Measurements from ENCODE around the gene DCP1B. TPM values are rescaled to one million over a fixed set of nuclear protein-coding genes. Genes with fewer than 3 reads are reported as not detected.

Gene DCP1B
- total RNA-seq, 1 donor from 2014 or later: 21.2 TPM

- TF ChIP-seq CTCF (conservative IDR thresholded peaks at IDR 0.05; ENCODE audit: low read depth, low read length): no peak
- H3K4me3 ChIP-seq (ENCODE audit: low read depth, low read length): no peak overlapping the region
- no peak for DNase-seq (ENCODE audit: low read depth)
Observed at GRCh38 chr12:1912580-1913376, 91.5 kb downstream of the DCP1B start.

GRCh38 chr12:1911598-1912575 lies 92.4 kb downstream of the DCP1B start:
- H3K4me3 ChIP-seq (ENCODE audit: low read depth, low read length): no peak overlapping the region
- no peak for DNase-seq (ENCODE audit: low read depth)
- TF ChIP-seq CTCF (conservative IDR thresholded peaks at IDR 0.05; ENCODE audit: low read depth, low read length): no peak

- DNase-seq (ENCODE audit: low read depth): no peak
- no peak overlapping the region for H3K4me3 ChIP-seq (ENCODE audit: low read depth, low read length)
- TF ChIP-seq CTCF (conservative IDR thresholded peaks at IDR 0.05; ENCODE audit: low read depth, low read length): no peak
Observed at GRCh38 chr12:1910468-1910867, 93.8 kb downstream of the DCP1B start.

- TF ChIP-seq CTCF (conservative IDR thresholded peaks at IDR 0.05; ENCODE audit: low read depth, low read length): no peak
- no peak overlapping the region for H3K4me3 ChIP-seq (ENCODE audit: low read depth, low read length)
- no peak for DNase-seq (ENCODE audit: low read depth)
Observed at GRCh38 chr12:1908758-1909157, 95.5 kb downstream of the DCP1B start.

GRCh38 chr12:1907652-1908611 lies 96.3 kb downstream of the DCP1B start:
- no peak for TF ChIP-seq CTCF (conservative IDR thresholded peaks at IDR 0.05; ENCODE audit: low read depth, low read length)
- H3K4me3 ChIP-seq (ENCODE audit: low read depth, low read length): no peak overlapping the region
- no peak for DNase-seq (ENCODE audit: low read depth)

- no peak for TF ChIP-seq CTCF (conservative IDR thresholded peaks at IDR 0.05; ENCODE audit: low read depth, low read length)
- no peak for DNase-seq (ENCODE audit: low read depth)
- H3K4me3 ChIP-seq (ENCODE audit: low read depth, low read length): no peak overlapping the region
Observed at GRCh38 chr12:1906579-1906978, 97.7 kb downstream of the DCP1B start.
